Astrocyte (in vitro differentiated cells and primary cell): ENCODE measurements around the gene C3orf22.

Experiments used
- CTCF ChIP-seq: IDR thresholded peaks from 2 replicates; pipeline ENCODE4 v1.5.1; 2011; ENCODE audit warnings: low read depth, mild to moderate bottlenecking, inconsistent platforms, low read length, moderate library complexity; ENCODE audit not compliant: insufficient read depth
- EZH2 ChIP-seq: IDR thresholded peaks from 2 replicates; pipeline ENCODE4 v1.6.1; 2012; ENCODE audit warnings: mild to moderate bottlenecking, low read length, inconsistent platforms; ENCODE audit not compliant: insufficient read depth

GRCh38 chr3:126550488-126551051 lies 8.2 kb downstream of the C3orf22 start:
- TF ChIP-seq CTCF: no peak
- TF ChIP-seq EZH2: no peak
